ENCODE data around the gene NAALADL2. TPM values are rescaled to one million over a fixed set of nuclear protein-coding genes. Genes with fewer than 3 reads are reported as not detected.

Gene NAALADL2
- total and polyA plus RNA-seq, 2 donors (not counting 1 experiment from before 2014, with no cell fraction given), result not detected

GRCh38 chr3:175288621-175289020 lies 429.5 kb downstream of the NAALADL2 start:
- H3K27ac ChIP-seq (ENCODE audit: low read length in 2 of 2), result no peak overlapping the region
- no peaks in the 10 kb centered on the region for H3K27me3 ChIP-seq (replicated peaks in 1 of 4; ENCODE audit: control extremely low read depth in 1 of 4, control insufficient read depth in 3 of 4, insufficient read depth in 4 of 4, low read length in 3 of 4)
- H3K9ac ChIP-seq (ENCODE audit: low read length), result no peak overlapping the region
- no peaks in the 10 kb centered on the region for H3K36me3 ChIP-seq (replicated peaks in 1 of 2; ENCODE audit: control extremely low read depth in 1 of 2, control insufficient read depth in 1 of 2, extremely low read depth in 1 of 2, insufficient read depth in 2 of 2, low read length in 1 of 2)
- DNase-seq (no peak), ATAC-seq (ENCODE audit: low read depth) (no peak)
- no peaks in the 10 kb centered on the region for H3K4me1 ChIP-seq (ENCODE audit: control insufficient read depth in 2 of 2, insufficient read depth in 2 of 2, low read length in 2 of 2)
- H3K27me3 Mint-ChIP-seq, result no peaks in the 10 kb centered on the region
- no peaks in the 10 kb centered on the region for H3K9me3 ChIP-seq (ENCODE audit: control extremely low read depth in 1 of 3, control insufficient read depth in 2 of 3, insufficient read depth in 1 of 3, low read length in 2 of 3)
- no peak overlapping the region for H3K4me2 ChIP-seq (replicated peaks; ENCODE audit: low read depth, low read length, poor library complexity, severe bottlenecking)
- no peaks in the 10 kb centered on the region for H3K79me2 ChIP-seq (ENCODE audit: control insufficient read depth, insufficient read depth, low read length)
- CTCF ChIA-PET, result no interaction called here
- intact Hi-C loops (cut with micrococcal nuclease), result no loop called here
- no peak overlapping the region for H2AFZ ChIP-seq (ENCODE audit: insufficient read depth, low read depth, low read length, poor library complexity, severe bottlenecking)
- no peak overlapping the region for H3K27ac Mint-ChIP-seq
- no peak overlapping the region for H3K4me3 Mint-ChIP-seq
- 100% methylated on average over 1 of the region's 4 CpGs for WGBS (ENCODE audit: insufficient coverage)
- TF ChIP-seq CTCF (IDR thresholded peaks at IDR 0.05) (no peak), EZH2 (IDR thresholded peaks at IDR 0.05; ENCODE audit: borderline replicate concordance, insufficient read depth, low read depth, low read length, poor library complexity, severe bottlenecking) (no peak)
- no peaks in the 10 kb centered on the region for H3K9me3 Mint-ChIP-seq (ENCODE audit: insufficient read depth)
- no peak overlapping the region for H3K4me3 ChIP-seq (ENCODE audit: control extremely low read depth in 1 of 5, extremely low read depth in 1 of 5, insufficient read depth in 1 of 5, low read depth in 2 of 5, low read length in 4 of 5)
- POLR2A ChIA-PET, result no interaction called here
- H4K20me1 ChIP-seq (ENCODE audit: control insufficient read depth, insufficient read depth, low read length, poor library complexity, severe bottlenecking), result no peaks in the 10 kb centered on the region
- H3K4me1 Mint-ChIP-seq, result no peaks in the 10 kb centered on the region

GRCh38 chr3:175294793-175295192 lies 435.7 kb downstream of the NAALADL2 start:
- DNase-seq (no peak), ATAC-seq (ENCODE audit: low read depth) (no peak)
- POLR2A ChIA-PET, result no interaction called here
- Mint-ChIP-seq H3K9me3 (ENCODE audit: insufficient read depth) (peaks cover 4% of the 10 kb centered on the region), H3K4me3 (no peak overlapping the region), H3K4me1 (no peaks in the 10 kb centered on the region), H3K27me3 (no peaks in the 10 kb centered on the region), H3K27ac (no peak overlapping the region)
- Histone ChIP-seq H4K20me1 (ENCODE audit: control insufficient read depth, insufficient read depth, low read length, poor library complexity, severe bottlenecking) (no peaks in the 10 kb centered on the region), H3K27me3 (replicated peaks in 1 of 4; ENCODE audit: control extremely low read depth in 1 of 4, control insufficient read depth in 3 of 4, insufficient read depth in 4 of 4, low read length in 3 of 4) (no peaks in the 10 kb centered on the region), H3K36me3 (replicated peaks in 1 of 2; ENCODE audit: control extremely low read depth in 1 of 2, control insufficient read depth in 1 of 2, extremely low read depth in 1 of 2, insufficient read depth in 2 of 2, low read length in 1 of 2) (no peaks in the 10 kb centered on the region), H2AFZ (ENCODE audit: insufficient read depth, low read depth, low read length, poor library complexity, severe bottlenecking) (no peak overlapping the region), H3K9me3 (ENCODE audit: control extremely low read depth in 1 of 3, control insufficient read depth in 2 of 3, insufficient read depth in 1 of 3, low read length in 2 of 3) (no peaks in the 10 kb centered on the region), H3K4me1 (ENCODE audit: control insufficient read depth in 2 of 2, insufficient read depth in 2 of 2, low read length in 2 of 2) (no peaks in the 10 kb centered on the region), H3K4me3 (ENCODE audit: control extremely low read depth in 1 of 5, extremely low read depth in 1 of 5, insufficient read depth in 1 of 5, low read depth in 2 of 5, low read length in 4 of 5) (no peak overlapping the region), H3K4me2 (replicated peaks; ENCODE audit: low read depth, low read length, poor library complexity, severe bottlenecking) (no peak overlapping the region), H3K27ac (ENCODE audit: low read length in 2 of 2) (no peak overlapping the region), H3K79me2 (ENCODE audit: control insufficient read depth, insufficient read depth, low read length) (no peaks in the 10 kb centered on the region), H3K9ac (ENCODE audit: low read length) (no peak overlapping the region)
- no CpG with 5 or more reads among the region's 2 CpGs for WGBS (ENCODE audit: insufficient coverage)
- intact Hi-C loops (cut with micrococcal nuclease), result no loop called here
- no peak for TF ChIP-seq EZH2 (IDR thresholded peaks at IDR 0.05; ENCODE audit: borderline replicate concordance, insufficient read depth, low read depth, low read length, poor library complexity, severe bottlenecking)
- no peak for TF ChIP-seq CTCF (IDR thresholded peaks at IDR 0.05)
- CTCF ChIA-PET, result no interaction called here

Measured in B cell (primary cell).